AG10803 (cell line): ENCODE results near the gene IFRD2.

ENCODE experiments used
- DNase-seq: peaks from one replicate; pipeline ENCODE4 v3.0.0; 2010; ENCODE audit warnings: low read depth
- H3K4me3 ChIP-seq: 2 replicates; pipeline ENCODE4 v1.5.1; 2011; ENCODE audit warnings: mild to moderate bottlenecking, low read length, control low read depth
- TF ChIP-seq, protein P1 (sequence below): conservative IDR thresholded peaks from 2 replicates; pipeline ENCODE4 v1.5.1; 2011; ENCODE audit warnings: mild to moderate bottlenecking, low read length, control low read depth, inconsistent platforms

Gene IFRD2

DNA sequence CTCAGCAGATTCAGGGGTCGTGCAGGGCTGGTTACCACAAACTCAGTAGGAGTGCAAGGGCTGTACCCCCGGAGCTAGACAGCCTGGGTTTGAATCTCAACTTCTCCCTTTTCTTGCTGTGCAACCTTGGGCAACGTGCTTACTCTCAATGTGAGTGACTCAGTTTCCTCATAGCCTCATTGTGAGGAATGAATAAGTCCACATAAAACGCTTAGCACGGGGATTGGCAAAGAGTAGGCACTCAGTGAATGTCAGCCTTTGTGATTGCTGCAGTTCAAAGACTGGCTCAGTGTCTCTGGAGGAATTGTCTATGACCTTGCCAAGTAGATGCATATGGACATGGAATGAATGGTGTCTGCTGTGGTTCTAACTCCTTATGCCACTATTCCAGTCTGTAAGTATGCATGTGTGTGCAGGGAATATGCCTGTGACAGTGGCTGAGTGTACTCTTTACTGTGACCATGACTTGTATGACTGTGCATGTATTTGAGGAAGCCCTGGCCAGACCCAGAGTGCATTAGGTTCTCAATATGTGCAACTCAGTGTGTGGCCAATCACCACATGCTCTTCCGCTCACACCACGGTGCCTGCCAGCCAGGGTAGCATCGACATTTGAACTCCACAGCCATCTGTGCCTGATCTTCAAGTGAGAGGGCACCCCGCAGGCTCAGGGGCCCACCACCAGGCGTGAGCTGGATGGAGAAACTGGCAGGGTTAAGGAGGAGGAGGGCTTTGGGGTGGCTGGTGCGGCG lies 7.9 kb upstream of the IFRD2 start:
- peak overlapping the region; percentile 70 for H3K4me3 ChIP-seq
- TF ChIP-seq, protein P1, sequence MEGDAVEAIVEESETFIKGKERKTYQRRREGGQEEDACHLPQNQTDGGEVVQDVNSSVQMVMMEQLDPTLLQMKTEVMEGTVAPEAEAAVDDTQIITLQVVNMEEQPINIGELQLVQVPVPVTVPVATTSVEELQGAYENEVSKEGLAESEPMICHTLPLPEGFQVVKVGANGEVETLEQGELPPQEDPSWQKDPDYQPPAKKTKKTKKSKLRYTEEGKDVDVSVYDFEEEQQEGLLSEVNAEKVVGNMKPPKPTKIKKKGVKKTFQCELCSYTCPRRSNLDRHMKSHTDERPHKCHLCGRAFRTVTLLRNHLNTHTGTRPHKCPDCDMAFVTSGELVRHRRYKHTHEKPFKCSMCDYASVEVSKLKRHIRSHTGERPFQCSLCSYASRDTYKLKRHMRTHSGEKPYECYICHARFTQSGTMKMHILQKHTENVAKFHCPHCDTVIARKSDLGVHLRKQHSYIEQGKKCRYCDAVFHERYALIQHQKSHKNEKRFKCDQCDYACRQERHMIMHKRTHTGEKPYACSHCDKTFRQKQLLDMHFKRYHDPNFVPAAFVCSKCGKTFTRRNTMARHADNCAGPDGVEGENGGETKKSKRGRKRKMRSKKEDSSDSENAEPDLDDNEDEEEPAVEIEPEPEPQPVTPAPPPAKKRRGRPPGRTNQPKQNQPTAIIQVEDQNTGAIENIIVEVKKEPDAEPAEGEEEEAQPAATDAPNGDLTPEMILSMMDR = no peak
- peak; percentile 76 for DNase-seq

DNA sequence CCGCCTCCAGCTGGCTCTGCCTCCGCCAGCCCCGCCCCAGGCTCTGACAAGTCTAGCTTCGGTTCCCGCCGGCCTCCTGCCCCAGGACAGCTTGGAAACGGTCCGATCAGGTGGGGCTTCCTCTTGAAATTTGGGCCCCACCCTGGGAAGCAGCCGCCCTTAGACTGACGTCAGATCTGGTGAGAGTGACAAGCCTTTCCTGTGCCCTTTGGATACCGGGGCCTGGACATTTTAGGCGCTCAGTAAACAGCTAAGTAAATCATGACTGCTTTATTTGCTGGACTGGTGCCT lies 7.4 kb upstream of the IFRD2 start:
- no peak for DNase-seq
- TF ChIP-seq, protein P1 = no peak
- peak overlapping the region; percentile 70 for H3K4me3 ChIP-seq

DNA sequence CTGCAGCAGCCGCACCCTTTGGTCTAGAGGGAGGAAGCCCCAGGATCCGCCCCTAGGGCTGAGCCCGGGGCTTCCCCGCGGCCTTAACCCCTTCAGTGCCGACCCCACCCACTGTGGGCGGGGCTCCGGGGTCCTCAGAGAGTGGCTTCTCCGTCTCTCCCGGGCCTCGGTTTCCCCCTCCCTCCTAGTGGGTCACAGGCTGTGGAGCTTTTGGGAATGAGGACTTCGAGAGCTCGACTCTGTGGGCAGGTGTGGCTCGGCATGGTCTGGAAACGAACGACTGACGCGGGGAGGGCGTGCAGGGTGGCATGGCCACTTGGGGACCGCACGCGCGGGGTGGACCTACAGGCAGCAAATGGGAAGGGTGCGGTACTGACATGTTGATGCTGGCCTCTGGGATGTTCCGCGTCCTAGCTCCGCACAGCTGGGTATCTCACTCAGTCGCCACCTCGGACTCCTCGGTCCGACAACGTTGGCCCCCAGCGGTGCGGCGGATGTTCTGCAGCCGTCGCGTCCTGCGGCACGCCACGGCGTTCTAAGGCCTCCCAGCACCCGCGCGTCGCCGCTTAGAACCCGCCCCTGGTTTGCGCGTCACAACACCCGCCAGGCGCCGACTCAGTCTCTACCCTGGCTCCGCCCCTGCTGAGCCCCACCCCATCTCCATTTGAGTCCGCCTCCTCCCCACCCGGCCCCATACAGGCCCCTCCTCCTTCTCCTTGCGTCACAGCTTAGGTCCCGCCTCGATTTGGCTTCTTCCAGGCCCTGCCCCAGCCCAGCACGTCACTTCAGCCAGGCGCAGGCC lies 6.8 kb upstream of the IFRD2 start, which contains the start of the genes HYAL3 and NAA80:
Gene HYAL3, minus strand, starts transcription at position 570 of the 802 bp plus-strand sequence. CDS start 3,803 bp downstream, outside the sequence.
Gene NAA80, minus strand, starts transcription at position 570 of the 802 bp plus-strand sequence. CDS start 1,942 bp downstream, outside the sequence.
- TF ChIP-seq, protein P1 = peak; percentile 27
- peak; percentile 99 for DNase-seq
- H3K4me3 ChIP-seq = peak within 1 kb of the TSS; percentile 97

DNA sequence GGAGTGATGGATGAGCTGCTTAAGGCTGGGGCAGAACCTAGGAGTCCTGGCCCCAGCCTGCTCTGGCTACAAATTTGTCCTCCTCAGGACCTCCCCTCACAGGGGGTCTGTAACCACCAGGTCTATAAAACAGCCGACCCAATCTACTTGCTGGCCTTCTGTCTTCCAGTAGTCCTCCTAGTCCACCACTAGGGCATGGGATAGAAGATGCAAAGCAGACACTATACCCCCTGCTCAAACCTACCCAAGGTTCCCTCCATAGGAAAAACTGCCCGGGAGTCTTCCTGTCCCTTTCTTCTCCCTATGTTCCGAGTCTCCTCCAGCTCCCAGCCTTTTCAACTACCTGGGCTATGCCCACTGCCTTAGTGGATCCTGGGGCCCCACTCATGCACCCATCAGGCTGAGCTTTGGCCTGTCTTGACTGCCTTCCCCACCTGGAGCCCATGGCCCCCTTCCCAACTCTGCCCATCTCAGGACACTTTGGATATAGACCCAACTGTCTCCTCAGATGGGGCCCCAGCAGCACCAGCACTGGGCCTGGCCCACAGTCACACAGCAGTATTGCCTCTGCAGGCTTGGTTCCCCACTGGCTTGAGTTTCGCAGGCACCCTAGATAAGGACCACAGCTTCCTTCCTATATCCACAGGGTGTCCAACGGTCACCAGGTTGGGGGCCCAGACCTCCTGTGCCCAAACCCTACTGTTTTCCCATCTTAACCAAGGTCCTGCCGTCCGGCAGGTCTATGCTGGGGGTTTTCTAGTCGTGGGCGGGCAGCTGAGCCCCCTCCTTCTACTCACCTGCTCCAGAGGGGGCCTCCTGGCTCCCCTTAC lies 5.9 kb upstream of the IFRD2 start:
- TF ChIP-seq, protein P1 = peak; percentile 36
- no peak for DNase-seq
- H3K4me3 ChIP-seq = peak overlapping the region; percentile 97

DNA sequence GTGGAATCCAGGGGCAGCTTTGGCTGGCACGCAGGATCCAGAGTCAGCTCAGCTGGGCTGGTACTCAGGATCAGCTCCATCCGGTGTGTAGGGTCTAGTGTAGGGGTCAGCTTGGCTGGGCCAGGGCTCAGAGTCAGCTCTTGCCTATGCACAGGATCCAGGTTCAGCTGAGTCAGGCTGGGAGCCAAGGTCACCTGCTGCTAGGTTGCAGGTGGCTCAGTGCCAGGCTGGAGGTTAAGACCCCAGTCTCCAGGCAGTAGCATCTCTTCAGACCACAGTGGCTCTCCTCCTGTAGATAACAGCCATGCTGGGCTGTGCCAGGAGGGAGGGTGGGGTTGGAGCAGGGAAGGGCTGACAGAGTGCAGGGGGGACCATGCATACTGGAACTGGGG lies 5.2 kb upstream of the IFRD2 start:
- DNase-seq = no peak
- TF ChIP-seq, protein P1 = no peak
- no peak overlapping the region for H3K4me3 ChIP-seq

DNA sequence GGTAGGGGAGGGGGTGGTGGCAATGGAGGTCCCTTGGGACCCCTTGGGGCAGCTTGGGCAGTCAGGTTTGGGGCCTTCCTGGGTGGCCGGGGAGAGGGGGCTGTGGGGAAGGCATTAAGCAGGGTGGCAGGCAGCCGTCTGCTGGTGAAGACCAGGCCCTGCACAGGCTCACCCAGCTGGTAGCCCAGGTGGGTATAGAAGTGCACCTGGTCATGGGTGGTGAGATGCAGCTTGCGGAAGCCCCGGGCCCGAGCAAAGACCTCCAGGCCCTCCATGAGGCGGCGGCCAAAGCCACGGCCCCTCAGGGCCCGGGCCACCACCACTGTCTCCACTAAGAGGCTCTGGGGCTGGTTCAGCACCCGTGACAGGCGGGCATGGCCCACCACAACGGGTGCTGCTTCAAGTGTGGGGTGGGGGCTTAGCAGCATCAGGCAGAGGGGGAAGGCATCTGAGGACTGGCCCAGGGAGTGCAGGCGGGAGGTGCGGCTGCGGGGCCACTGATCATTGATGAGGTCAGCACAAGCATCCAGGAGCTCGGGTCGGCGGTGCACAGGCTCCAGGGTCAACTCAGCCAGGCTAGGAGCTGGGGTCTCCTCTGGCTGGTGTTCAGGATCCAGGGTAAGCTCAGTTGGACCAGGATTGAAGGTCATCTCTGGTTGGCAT lies 4.6 kb upstream of the IFRD2 start:
- DNase-seq = no peak
- TF ChIP-seq, protein P1 = no peak
- no peak overlapping the region for H3K4me3 ChIP-seq
